Stimulated activated CD4-positive, alpha-beta T cell treated with anti-CD3 and anti-CD28 coated beads, Interleukin-15, amount 100 ng/mL, for 48 hours (primary cell): ENCODE results near the gene CDK5.
"Not testable (repeated sequence)": the region's sequence is repeated elsewhere in the genome, so short reads cannot be mapped to it uniquely, and the experiment has no call there.

Source experiments
- DNase-seq, 2 donors: peaks; one replicate each; pipeline ENCODE4 v3.0.0-alpha.2; 2020; ENCODE audit warnings: low read depth in 2 of 2

CDK5 gene

DNA sequence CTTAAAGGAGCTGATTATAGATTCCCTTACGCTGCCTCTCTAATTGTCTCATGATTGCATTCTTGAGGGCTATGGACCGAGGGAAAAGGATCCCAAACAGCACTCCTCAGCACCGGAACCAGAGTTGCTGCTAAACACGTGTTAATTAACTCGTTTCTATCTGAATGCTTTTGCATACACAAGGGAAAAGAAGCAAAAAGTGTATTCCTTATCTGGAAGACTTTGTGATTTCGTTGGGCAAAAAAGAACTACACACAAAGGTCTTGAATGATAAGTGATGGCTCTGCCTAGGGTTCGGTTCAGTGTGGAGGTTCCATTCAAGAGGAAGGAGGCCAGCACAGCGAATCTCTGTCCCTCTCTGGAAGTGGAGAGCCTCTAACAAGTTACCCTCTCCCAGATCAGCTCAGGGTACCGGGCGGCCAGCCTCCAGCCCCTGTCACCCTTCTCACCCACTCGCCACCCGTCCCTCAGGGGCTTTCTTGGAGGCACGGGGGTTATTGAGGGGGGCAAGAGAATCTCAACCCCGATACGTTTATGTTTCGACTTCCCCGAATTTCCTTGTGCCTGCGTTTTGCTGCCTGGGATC, 1.2 kb upstream of the CDK5 start:
- DNase-seq, result no peak

DNA sequence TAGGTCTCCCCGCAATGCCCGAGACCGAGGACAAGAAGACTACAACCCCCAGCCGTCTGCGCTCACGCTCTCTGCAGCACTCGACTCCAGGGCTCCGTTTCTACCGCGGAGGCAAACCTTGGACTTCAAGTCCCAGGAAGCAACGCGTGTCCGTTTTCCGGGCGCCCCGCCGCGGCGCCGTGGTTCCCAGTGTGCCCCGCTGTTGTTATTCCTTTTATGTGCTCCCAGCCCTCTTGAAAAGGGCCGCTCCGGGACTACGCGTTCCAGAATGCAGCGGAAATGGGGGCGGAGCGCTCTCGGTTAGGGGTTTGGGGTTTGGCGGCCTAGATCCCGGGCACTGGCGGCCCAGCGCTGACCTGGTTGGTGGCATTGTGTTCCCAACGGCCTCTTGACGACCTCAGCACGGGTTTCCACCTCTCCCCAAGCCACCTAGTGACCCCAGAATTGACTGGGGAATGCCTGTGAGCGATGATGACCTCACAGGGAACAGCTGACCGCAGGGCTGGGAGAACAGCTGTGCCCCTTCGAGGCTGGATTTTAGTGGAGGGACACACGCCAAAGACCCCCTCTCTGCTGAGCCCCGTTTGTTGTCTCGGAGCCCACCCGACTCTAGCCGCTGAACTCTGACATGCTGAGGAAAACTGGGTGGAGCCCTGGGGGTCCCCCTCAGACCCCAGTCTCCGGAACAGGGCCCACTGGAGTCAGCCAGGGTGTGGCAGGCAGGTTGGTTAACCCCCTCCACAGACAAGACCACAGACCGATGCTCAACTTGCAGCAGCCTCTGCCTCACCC, 488 bp upstream of the CDK5 start:
- DNase-seq, result peak; percentile 96

GRCh38 chr7:151056666-151057505, 811 bp downstream of the CDK5 start:
- DNase-seq, result no peak

DNA sequence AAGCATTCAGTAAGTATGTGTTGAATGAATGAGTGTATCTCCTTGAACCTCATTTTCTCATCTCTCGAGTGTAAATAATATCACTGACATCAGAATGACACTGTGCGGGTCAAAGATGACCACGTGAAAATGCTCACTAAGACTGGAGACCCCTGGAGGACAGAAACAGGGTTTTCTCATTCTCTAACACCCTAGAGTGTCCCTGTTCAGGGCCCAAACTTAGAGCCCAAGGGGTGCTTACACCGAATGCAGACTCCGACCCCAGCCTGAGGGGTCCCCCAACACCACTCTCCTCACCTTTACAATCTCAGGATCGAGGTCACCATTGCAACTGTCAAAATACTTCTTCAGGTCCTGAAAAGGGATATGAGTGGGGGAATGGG, 1.4 kb downstream of the CDK5 start:
- DNase-seq, result no peak

DNA sequence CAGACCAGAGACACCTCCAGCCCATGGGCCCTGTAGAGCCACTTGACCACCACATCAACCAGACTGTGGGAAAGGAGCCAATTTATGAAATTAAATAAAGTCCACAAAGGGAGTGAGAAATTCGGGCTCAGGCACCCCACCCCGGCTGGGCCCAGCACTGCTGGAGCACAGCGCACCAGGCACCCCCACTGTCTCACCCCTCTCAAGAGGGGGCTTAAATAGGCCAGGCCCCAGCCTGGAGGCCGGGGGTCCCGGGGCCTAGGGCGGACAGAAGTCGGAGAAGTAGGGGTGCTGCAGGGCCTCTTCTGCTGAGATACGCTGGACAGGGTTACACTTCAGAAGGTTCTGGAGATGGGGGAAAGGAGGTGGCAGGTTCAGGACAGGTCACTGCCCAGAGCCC, 3.9 kb downstream of the CDK5 start:
- no peak for DNase-seq

GRCh38 chr7:151053096-151053495, 4.6 kb downstream of the CDK5 start:
- no peak for DNase-seq

GRCh38 chr7:151051108-151051507, 6.6 kb downstream of the CDK5 start:
- DNase-seq, result peak in 1 of 2 donors; percentile 33

DNA sequence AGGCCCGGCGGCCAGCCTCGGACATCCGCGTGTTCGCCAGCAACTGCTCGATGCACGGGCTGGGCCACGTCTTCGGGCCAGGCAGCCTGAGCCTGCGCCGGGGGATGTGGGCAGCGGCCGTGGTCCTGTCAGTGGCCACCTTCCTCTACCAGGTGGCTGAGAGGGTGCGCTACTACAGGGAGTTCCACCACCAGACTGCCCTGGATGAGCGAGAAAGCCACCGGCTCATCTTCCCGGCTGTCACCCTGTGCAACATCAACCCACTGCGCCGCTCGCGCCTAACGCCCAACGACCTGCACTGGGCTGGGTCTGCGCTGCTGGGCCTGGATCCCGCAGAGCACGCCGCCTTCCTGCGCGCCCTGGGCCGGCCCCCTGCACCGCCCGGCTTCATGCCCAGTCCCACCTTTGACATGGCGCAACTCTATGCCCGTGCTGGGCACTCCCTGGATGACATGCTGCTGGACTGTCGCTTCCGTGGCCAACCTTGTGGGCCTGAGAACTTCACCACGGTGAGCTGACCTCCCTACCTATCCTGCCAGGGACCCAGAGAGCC, 8.7 kb downstream of the CDK5 start:
- no peak for DNase-seq

DNA sequence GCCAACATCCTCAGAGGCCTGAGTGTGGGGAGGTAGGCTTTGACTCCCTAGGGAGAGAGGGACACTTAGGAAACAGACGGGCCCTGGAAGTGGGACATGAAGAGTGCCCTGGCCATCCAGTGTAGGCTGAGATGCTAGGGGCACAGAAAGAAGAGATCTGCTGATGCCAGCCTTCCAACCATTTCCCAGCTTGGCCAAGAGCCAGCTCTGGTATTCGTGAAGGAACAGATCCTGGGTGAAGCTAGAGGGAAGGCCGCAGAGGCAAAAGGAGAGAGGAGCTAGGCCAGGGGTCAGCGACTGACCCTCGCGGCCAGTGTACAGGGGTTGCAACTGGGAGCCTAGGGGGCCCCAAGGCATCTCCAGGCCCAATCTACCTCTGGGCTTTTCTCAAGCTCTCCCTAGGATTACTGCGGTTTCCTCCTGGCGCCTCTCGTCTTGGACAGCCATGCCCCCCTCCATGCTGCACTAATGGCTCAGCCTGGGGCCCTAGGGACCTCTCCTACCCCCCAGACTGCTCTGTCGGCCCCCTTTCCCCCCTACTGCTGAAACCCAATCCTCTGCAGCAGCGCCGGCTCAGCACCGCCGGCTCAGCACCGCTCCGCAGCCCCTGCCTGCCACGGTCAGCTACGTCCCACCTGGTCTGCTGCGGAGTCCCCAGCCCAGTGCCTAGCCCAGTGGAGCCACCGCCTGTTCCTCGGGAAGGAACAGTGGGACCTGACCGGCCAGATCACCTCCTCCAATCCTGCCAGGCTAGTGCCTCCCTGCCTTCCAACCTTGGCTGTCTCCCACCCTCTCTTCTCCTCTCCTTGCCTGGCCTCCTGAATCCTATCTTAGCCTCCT, 9.5 kb downstream of the CDK5 start, which contains the start of gene ASIC3:
Gene ASIC3 (plus strand): TSS at position 556 of the 840 bp plus-strand sequence. CDS start 355 bp downstream, outside the sequence.
- no peak for DNase-seq

GRCh38 chr7:151046603-151047573, 10.8 kb downstream of the CDK5 start:
- DNase-seq, result no peak

- no peak for DNase-seq
These were observed 11.7 kb downstream of the CDK5 start for GRCh38 chr7:151045967-151046366.

DNA sequence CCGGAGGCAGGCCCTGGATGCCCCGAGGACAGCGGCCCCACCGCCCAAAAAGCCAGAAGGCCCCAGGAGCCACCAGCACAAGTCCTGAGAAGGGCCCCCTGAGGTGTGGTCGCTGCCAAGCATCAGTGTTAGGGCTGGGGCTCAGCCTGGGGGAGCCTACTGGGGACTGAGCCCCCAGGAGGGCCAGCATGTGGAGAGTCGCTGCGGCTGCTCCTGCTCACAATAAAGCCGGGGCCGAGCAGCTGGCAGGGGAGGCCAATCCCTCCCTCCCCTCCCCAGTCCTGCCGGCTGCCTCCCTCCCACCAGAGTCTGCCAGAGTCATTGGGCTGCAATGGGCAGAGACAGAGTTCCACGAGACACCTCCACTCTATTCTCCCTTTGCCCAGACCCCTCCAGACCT, 12.4 kb downstream of the CDK5 start:
- no peak for DNase-seq

- no peak for DNase-seq
These were observed 13.7 kb downstream of the CDK5 start for GRCh38 chr7:151043959-151044358.

DNA sequence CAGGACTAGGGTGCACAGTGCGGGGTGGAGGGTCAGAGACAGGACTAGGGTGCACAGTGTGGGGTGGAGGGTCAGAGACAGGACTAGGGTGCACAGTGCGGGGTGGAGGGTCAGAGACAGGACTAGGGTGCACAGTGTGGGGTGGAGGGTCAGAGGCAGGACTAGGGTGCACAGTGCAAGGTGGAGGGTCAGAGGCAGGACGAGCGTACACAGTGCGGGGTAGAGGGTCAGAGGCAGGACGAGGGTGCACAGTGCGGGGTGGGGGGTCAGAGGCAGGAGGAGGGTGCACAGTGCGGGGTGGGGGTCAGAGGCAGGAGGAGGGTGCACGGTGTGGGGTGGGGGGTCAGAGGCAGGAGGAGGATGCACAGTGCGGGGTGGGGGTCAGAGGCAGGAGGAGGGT, 14.2 kb downstream of the CDK5 start:
- DNase-seq, result not testable (repeated sequence)

DNA sequence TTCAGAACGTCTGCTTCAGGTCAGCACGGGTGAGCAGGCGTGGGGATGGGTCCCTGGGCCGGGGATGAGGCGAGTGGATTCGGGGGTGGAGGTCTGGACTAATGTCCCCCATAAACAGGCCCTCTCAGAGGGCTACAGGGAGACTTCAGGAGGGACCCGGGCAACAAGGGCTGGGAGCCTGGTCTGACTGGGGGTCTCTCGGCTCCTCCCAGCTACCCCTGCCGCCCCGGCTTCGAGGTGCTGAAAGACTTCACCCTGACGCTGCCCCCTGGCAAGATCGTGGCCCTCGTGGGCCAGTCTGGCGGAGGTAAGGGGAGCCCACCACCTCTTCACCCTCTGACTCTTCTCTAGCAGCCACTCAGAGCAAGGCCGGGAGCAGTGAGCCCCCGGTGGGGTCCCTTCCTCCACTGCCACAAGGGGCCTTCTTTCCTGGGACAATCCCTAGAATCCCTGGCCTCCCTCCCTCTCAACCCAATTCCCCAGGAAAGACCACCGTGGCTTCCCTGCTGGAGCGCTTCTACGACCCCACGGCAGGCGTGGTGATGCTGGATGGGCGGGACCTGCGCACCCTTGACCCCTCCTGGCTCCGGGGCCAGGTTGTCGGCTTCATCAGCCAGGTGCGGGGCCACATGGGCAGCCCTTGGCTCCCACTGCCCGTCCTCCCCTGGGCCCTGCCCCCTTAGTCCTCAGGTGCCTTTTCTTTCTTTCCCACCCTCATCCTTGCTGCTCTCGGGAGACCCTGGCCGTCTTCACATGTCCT, 16.9 kb downstream of the CDK5 start:
- DNase-seq, result no peak

DNA sequence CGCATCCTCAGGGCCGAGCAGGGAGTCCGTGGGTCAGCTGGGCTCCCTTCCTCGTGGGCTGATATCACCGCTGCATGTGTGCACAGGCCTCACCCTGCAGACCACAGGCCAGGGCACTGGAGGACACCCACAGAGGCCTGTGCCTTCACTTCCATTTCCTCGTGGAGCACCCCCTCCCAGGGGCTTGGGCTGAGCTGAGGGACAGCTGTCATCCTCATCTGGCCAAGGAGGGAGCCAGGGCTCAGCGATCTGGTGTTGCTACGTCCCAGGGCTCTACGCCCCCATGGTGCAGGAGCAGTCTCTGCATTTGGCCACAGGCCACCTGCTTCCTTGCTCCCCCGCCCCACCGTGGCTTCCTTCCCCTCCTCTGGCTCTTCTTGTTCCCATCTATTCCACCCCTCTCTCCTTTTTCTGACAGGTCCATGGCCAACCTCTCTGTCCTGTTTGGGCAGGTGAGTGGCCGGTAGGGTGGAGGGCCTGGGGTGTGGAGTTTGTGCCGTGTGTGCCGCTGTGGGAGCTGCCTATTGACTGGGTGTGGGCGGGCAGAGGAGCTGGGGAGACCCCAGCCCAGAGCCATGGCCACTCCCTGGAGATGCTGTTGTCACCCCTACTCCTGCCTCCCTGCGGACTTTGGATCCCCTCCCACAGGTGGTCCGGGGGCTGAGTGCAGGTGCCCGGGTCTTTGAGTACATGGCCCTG, 17.7 kb downstream of the CDK5 start:
- DNase-seq, result no peak

- peak; percentile 76 to 78 for DNase-seq
These were observed 18.5 kb downstream of the CDK5 start for GRCh38 chr7:151038951-151039849.

DNA sequence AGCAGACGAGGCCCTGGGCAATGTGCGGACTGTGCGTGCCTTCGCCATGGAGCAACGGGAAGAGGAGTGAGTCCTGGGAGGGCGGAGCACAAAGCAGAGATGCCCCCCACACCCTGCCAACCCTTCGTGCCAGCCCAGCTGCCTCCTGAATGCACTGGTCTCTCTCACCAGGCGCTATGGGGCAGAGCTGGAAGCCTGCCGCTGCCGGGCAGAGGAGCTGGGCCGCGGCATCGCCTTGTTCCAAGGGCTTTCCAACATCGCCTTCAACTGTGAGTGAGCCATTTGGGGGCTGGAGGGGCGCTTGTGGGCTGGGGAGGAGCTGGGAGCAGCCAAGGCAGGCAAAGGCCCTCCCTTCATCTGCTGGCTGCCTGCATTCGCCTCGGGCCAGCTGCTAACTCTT, 21.8 kb downstream of the CDK5 start:
- no peak for DNase-seq
